Jurkat, Clone E6-1 (cell line): ENCODE measurements around the gene EXOSC10. TPM values are rescaled to one million over a fixed set of nuclear protein-coding genes. Genes with fewer than 3 reads are reported as not detected.

Source experiments
- DNase-seq: peaks from one replicate; pipeline ENCODE4 v3.0.0-alpha.2; 2011; ENCODE audit warnings: low read depth, low spot score
- H3K4me3 ChIP-seq: 2 replicates; pipeline ENCODE4 v1.5.1; 2011; ENCODE audit warnings: mild to moderate bottlenecking, low read length, control low read depth, moderate library complexity
- polyA plus RNA-seq: library from polyadenylated mRNA; unstranded; fragments of >200 nt; gene quantifications from one replicate; pipeline ENCODE4 v1.2.1, GENCODE V29; 2012; ENCODE audit warnings: missing spikeins; ENCODE audit not compliant: insufficient read length, insufficient read depth

EXOSC10 gene
- 106 TPM for polyA plus RNA-seq

DNA sequence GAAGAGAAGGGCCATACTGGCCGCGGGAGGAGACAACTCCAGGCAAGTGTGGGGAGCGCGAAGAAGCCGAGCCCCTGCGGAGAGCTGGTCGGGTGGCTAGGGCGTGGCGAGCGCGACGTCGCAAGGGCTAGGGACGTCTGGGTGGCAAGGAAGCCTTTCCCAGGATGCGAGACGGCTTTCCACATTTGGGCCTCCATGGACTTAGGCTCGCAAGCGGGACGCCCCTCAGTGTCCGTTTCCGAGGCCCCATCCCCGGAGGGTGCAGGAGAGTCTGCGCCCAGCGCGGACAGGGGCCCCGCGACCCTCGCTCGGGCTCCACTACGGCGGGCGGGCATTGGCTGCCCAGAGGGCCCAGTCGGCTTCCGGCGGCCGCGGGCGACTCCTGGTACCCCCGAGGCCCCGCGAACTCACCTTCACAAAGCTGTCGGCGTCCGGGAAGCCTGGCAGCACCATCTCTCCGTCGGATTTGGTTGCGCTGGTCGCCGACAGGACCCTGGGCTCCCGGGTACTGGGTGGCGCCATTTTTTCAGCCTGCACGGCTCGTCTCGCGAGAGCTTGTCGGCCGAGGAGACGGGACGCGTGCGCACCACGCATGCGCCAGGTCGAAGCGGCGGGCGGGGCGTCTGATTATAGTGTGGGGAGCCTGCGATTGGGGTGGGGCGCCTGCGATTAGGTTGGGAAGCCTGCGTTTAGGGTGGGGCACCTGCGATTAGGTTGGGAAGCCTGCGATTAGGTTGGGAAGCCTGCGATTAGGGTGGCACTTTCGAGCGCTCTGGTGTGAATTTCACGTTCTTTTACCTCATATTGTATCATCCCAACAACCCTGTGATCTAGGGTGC is at the start of gene EXOSC10:
EXOSC10 (minus strand) TSS at position 560 of the 839 bp plus-strand sequence; CDS start at position 522, 38 bp downstream.
- H3K4me3 ChIP-seq, result peak within 1 kb of the TSS; percentile 94
- DNase-seq, result peak; percentile 82

DNA sequence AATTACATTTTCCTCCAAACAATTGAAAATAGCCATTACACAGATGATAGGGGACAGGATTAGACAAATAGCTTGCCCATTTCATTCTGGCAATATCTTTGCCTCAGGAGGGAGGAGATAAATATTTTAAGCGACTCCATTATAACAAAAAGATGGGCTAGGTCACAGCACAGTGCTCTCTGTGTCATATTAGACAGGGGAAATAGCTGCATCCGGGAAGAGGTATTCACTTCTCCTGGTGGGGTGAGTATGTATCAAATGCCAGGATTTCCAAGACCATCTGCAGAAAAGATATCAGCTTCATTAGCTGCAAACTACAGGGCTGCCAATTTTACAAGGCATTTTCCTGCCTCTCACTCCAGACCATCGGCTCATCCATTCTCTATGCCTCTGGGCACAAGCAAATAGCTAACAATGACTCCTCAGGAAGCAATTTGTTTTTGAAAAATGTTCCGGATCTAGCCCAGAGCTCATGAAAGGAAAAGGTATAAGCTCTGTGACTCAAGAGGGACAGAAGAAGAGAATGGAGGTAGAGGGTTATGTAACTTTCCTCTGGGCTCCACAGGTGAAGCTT is 47.6 kb upstream of the EXOSC10 start:
- no peak overlapping the region for H3K4me3 ChIP-seq
- no peak for DNase-seq

DNA sequence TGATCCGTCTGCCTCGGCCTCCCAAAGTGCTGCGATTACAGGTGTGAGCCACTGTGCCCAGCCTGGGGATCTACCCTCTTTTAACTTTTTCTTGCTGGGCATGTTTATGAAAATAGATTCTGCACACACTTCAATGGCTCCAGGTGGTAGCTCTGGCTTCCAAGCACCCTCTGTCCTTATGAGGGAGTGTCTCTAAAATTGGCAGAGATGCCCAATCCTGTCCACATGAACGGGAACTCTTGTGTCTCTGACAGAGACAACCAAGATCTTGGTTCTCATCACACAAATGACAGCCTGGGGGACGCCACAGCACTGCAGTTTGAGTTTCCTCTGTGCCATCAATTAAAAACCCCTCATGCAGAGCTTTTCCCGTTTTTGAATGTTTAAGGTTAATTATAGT is 46.1 kb upstream of the EXOSC10 start:
- H3K4me3 ChIP-seq, result no peak overlapping the region
- DNase-seq, result no peak

DNA sequence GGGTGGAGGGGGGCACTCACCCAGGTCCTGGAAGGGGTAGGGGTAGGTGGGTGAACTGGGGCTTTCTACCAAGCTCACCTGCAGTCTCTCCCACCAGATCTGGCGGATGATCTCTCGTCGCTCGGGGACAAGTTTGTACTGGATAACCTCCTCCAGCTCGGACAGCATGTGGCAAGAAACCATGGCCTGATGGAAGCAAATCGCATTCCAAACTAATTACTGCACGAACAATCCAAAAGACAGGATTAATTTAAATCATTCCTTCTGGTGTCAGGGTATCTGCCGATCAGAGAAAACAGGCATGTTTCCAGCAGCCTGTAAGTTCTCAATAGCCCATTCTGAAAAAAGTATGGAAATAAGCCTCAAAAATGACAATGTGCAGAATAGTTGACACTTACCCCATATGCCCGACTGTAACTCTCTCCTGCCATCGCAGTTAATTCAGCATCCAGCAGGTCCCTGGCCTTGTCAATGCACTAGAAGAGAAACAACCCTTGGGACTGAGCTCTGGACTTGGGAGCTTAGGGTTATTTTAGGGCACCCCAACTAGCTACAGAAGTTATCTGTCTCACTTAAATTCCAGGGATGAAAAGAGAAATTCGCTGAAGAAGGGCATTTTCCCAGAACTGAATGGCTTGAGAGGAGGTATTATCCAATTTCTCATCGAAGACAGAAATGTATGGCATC is 45.0 kb upstream of the EXOSC10 start:
- H3K4me3 ChIP-seq, result no peak overlapping the region
- no peak for DNase-seq

DNA sequence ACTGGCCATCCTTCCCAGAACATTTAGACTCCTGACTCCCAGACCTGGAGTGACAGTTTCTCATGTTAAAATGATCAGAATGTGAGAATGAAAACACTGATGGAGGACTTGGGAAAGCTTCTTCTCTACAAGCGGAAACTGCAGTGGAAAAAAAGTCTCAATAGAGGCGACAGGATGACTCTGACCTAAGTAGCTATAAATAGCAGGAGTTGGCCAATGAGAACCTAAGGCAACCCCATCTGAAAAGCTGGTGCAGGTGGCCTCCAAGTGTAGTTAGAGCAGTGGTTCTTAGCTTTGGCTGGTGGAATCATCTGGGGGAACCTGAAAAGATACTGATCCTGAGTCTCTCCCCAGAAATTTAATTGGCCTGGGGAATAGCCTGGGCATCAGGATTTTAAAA is 44.2 kb upstream of the EXOSC10 start:
- H3K4me3 ChIP-seq, result no peak overlapping the region
- DNase-seq, result peak; percentile 2

DNA sequence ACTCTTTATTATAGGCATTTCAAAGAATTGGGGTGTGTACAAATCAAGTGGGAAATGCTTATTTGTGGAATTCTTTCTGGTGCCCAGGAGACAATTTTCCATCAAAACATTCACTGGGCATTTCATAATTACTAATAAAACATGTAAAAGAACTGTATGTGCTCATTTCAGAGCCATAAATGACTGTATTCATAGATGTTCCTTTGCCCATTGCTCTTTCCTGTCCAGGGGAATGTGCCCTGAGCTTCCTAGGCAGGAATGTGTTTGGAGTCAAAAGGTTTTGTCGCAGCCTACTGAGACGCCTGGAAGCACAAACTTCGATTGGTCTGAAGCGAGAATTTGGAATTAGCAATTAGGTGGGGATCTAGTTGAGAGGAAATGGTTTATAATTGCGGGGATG is 43.7 kb upstream of the EXOSC10 start:
- DNase-seq, result no peak
- no peak overlapping the region for H3K4me3 ChIP-seq

DNA sequence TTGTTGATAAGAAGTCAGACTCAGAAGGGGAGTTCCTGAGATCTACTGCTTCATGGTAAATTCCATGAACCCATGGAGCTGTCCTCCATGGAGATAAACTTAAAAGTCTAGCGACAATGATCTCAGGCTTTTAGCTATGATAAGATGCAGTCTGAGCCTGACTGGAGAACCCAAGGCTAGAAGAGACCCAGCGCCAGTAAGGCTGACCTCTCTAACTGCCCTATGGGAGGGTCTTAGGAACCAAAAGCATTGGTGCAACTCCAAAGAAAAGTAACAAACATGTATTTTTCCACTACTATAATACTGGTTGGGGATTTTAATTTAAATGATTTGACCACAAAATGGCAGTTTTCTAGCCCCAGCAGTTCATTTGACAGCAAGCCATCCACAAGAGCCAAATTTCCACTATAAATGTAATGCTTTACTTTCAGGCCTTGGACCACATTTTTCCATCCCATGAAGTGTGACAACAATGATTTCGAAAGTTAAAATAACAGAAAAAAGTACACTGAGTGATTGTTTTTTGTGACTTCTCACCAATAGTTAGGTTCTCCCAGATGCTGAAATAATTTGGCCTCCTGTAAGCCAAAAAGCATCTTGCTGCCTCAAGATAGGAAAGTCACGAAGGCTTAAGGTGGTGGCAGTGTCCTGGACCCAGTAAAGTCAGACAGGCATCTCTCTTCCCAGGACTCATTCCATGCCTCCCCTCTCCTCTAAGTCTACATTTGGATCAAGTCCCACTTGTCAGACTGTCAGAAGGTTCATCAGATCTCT is 43.1 kb upstream of the EXOSC10 start:
- no peak overlapping the region for H3K4me3 ChIP-seq

DNA sequence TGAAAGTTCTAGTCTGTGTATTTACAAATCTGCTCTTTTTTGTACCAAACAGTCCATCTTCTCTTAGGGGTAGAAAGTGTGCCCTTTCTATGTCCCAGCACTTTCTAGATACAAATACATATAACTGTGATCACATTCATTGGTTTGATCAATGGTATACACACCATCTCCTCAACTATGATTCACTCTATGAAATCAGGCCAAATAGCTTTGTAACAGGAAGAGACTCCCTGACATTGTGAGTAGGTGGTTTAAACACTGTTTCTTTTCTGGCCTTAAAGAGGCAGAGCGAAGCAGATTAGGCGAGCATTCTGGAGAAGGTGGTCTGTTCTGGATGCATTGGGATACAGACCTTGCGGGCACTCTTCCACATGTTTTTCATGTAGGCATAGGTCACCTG is 39.3 kb upstream of the EXOSC10 start:
- DNase-seq, result no peak
- no peak overlapping the region for H3K4me3 ChIP-seq

More for the DNA sequence above, 43.1 kb upstream of the EXOSC10 start:
- DNase-seq, result no peak

DNA sequence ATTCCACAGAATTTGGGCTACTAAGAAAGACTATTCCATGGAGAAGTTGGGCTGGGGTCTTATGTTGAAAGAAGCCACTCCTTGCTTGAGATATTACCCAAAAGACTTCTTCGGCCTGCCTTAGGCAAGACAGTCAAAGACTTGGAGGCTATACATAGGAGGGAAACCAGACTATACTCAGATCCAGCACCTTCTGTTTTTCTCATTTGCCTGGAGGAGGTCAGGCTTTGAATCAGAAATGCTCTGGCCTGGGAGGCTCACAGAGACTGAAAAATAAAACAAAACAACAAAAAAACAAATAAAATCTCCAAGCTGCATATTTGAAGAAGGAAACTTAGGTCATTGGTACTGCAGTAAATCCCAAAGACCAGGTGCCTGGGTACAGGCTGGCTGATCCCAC is 38.4 kb upstream of the EXOSC10 start:
- DNase-seq, result no peak
- H3K4me3 ChIP-seq, result no peak overlapping the region

DNA sequence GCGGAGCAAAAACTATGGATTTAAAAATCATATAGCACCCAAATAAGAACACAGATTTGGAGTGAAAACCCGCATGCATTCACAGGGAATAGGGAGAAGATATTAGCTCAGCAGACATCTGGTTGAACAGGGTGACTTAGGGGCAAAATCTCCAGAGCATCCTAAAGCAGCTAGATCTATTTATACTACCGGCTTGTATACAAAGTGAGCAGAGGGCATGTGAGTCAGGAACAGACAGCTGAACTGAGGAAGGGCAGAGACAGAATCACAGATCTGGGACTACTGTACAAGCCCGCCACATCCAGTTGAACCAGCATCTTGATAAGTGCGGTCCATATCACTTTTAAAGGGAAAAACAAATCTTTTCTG is 35.2 kb upstream of the EXOSC10 start:
- H3K4me3 ChIP-seq, result no peak overlapping the region
- DNase-seq, result no peak

DNA sequence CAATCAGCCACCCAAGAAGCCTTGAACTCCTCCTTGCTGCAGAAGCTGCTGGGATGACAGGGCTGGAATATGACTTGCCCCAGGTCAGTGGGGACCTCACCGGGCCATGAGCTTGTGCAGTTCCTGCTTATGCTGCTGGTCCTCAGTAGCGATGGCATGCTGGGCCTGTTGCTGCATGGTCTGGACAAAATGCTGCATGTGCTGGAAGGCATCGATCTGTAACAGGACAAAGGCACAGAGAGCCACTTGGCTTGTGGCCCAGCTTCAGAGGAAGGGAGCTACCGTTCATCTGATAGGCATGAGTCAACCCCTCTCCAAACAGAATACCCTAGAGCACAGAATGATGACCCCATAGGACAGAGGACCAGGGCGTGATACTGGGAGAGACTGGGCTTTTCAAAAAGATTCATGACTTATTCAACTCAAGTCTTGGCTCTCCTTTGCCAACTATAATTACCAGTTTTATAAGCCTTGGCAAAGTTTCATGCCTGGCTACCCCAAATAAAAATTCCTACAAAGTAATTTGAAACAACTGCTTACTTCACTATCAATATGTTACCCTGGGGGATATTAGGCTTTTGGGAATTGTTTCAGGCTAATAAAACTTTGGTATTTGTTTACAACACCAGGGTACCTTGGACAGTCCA is 34.7 kb upstream of the EXOSC10 start:
- H3K4me3 ChIP-seq, result no peak overlapping the region
- no peak for DNase-seq

DNA sequence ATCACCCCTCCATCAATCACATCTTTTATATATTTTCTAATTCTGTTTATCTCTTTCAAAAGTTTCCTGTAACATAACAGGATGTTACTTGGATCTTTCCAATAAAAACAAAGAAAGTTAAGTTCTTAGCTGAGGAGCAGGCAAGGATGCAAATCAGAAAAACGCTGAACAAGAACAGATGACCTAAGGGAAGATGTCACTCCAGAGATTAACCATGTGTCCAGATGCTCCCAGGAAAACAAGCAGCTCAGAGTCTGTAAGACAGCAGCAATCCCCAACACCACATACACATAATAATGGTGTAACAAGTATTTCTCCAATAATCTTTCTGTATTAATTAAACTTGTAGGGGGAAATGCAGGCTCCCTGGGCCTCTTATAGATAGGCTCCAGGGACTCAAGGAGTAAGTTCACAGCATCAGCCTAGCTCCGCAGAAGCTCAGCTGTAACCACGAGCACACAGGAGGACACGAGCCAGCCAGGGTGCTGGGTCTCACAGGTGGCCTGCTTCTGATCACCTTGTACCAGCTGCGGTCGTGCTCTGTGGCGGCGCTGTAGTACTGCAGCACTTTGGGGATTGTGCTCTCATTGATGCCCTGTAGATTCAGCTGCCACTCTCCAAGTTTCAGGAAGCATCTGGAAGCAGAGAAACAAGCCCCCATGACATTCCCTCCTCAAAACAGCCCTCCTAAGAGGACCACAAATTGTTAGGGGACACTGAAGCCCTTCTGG is 33.1 kb upstream of the EXOSC10 start:
- H3K4me3 ChIP-seq, result no peak overlapping the region
- DNase-seq, result peak; percentile 50

DNA sequence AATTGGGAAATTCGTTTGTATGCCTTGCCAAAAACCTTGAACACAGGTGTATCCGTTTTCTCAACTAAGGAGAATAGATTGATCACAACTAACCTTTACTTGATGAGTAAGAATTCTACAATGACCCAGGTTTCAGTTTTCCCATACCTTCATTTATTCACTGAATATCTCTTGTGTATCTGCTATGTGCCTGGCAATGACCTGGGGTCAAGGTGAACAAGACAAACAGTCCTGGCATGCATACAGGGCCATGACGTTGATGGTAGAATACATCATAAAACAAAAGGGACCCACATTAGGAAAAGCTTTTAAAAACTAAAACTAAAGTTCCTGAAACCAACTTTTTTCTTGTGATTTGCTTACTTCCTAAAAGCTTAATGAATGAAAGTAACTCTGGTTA is 32.1 kb upstream of the EXOSC10 start:
- DNase-seq, result no peak
- no peak overlapping the region for H3K4me3 ChIP-seq

DNA sequence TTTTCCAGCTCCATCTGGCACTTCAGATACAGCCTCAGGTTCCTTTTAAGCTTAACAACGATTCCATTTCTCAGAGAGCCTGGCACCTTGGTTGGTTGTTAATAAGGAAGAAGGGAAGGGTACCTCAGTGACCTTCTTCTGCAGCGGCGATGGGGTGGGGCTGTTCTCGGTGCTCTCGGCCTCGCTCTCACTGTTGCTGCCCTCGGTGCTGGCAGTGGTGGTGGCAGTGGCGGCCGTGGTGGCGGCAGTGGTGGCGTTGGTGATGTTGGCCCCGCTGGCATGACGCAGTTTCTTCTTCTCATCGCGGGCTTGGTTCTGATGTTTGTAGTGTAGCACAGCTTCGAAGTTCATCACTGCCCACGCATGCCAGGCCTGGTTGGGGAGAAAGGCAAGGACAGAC is 30.7 kb upstream of the EXOSC10 start:
- DNase-seq, result no peak
- H3K4me3 ChIP-seq, result no peak overlapping the region

DNA sequence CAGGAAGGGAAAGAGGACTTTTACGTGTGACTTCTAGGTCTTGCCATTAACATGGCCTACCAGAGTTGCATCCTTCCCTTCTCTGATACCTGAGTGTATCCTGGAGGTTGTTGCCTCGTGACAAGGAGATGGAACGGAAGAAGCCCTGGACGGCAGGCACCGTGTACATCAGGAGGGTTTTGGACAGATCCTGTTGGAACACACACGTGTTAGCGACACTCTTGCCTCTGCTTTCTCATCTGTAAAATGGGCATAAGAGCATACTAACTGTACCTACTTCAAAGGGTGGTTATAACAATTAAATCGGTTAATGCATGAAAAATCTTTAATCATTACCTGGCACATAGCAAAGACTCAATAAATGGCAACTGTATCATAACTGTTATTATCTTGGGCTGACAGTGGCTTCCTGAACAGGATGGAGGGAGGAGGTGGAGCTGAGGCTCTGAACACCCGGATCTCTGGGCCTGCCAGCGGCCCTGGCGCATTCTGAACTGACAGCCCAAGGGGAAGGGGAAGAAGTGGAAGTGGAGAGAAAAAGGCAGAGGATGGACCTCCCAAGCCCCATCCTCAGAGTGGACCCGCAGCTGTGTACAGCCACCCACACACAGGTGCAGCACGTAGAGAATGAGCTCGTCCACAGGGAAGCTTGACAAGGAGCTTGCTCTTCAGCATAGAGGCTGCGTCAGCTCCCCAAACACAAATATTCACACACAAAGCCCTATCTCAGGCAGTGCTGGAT is 30.2 kb upstream of the EXOSC10 start:
- no peak overlapping the region for H3K4me3 ChIP-seq
- no peak for DNase-seq

DNA sequence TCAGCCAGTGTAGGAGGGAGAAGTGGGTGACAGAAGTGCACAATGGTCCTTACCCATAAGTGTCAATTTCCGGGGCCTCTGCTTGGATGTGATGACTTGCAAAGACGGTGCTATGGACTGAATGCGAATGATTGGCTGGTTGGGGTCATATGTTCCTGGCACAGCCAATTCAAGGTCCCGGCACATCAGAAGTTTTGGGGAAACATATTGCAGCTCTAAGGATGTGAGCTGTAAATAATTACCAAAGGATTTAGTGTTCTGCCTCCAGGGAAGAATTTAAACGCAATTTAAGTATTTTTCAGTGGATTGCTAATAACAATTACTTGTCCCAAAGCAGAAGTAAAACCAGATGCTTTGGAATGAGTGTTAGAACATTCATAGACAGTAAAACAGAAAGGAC is 26.9 kb upstream of the EXOSC10 start:
- no peak overlapping the region for H3K4me3 ChIP-seq
- no peak for DNase-seq

DNA sequence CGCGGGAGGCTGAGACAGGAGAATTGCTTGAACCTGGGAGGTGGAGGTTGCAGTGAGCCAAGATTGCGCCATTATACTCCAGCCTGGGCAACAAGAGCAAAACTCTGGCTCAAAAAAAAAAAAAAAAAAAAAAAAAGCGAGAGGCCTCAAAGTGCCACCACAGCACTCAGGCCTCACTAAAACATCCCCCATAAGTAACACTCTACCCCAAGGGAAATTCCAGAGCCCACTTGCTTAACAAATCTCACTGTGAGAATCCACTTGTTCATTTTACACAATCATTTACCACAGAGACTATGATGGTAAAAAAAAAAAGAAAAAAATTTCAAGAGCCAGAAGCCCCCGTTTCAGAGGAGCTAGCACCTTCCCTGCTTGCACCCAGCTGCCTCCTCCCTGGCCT is 26.3 kb upstream of the EXOSC10 start:
- H3K4me3 ChIP-seq, result no peak overlapping the region
- no peak for DNase-seq

DNA sequence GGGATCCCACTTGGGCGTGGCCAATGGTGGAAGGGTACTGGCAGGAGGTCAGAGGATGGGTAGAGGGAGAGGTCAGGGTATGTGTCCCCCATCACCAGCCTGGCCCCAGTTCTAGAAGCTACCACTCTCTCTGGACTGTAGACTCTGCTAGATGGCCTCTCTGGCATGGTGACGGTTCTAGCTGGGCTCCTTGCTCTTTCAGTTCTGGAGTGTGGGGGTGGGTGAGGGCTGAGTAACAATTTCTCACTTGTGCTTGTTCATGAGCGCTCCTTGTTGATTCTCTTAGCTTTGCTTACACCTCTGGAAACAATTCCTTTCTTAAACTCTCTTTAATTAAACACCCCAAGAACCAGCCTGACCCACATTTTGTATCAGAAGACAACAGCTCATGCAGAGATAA is 25.3 kb upstream of the EXOSC10 start:
- DNase-seq, result no peak

More for the DNA sequence above, 25.3 kb upstream of the EXOSC10 start:
- no peak overlapping the region for H3K4me3 ChIP-seq
